DOHH2 (cell line): Measurements from ENCODE around the gene HAUS5.

Source experiments
- EZH2phosphoT487 ChIP-seq: fragments of 200-600 bp; sonication (generic); IDR thresholded peaks from 2 replicates; pipeline ENCODE4 v1.6.1; 2017; ENCODE audit warnings: borderline replicate concordance, mild to moderate bottlenecking, antibody characterized with exemption, low read length, moderate library complexity, mixed read lengths
- TF ChIP-seq, protein P1 (sequence below): fragments of 200-600 bp; sonication (generic); IDR thresholded peaks from one replicate; pipeline ENCODE4 v1.5.1; 2014; ENCODE audit warnings: antibody characterized with exemption, mild to moderate bottlenecking, low read depth, low read length; ENCODE audit not compliant: poor library complexity, severe bottlenecking

GRCh38 chr19:35644987-35645679 is 32.6 kb downstream of the HAUS5 start:
- TF ChIP-seq, protein P1, sequence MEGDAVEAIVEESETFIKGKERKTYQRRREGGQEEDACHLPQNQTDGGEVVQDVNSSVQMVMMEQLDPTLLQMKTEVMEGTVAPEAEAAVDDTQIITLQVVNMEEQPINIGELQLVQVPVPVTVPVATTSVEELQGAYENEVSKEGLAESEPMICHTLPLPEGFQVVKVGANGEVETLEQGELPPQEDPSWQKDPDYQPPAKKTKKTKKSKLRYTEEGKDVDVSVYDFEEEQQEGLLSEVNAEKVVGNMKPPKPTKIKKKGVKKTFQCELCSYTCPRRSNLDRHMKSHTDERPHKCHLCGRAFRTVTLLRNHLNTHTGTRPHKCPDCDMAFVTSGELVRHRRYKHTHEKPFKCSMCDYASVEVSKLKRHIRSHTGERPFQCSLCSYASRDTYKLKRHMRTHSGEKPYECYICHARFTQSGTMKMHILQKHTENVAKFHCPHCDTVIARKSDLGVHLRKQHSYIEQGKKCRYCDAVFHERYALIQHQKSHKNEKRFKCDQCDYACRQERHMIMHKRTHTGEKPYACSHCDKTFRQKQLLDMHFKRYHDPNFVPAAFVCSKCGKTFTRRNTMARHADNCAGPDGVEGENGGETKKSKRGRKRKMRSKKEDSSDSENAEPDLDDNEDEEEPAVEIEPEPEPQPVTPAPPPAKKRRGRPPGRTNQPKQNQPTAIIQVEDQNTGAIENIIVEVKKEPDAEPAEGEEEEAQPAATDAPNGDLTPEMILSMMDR: no peak
- TF ChIP-seq EZH2phosphoT487: no peak
